GM12878 (cell line): ENCODE results near the gene DIP2A. TPM values are rescaled to one million over a fixed set of nuclear protein-coding genes. Genes with fewer than 3 reads are reported as not detected.

Source experiments
- ATAC-seq: fragments of 200-7000 bp; cut with Tn5 transposase; 3 replicates; pipeline ENCODE4 v1.9.1; 2020; ENCODE audit warnings: mild to moderate bottlenecking, moderate library complexity
- BruUV-seq: library from RNA; stranded (reverse); fragments of 400-500 nt; replicated peaks from 2 replicates; lab custom pipeline; 2021; lab: Mats Ljungman, UMichigan
- CTCF ChIA-PET: fragments of 300-600 bp; sonication (Branson Sonifier 250); formaldehyde crosslinking; extraction: SDS; loops from one replicate; lab custom pipeline; 2021; ENCODE audit warnings: inconsistent platforms; lab: Yijun Ruan, JAX
- POLR2A ChIA-PET: fragments of 350-600 bp; formaldehyde crosslinking; extraction: SDS; loops from one replicate; lab custom pipeline; 2021; ENCODE audit warnings: inconsistent platforms; lab: Charles Lee
- RAD21 ChIA-PET: fragments of 300-600 bp; sonication (Branson Sonifier 250); formaldehyde crosslinking; loops from one replicate; lab custom pipeline; 2023; ENCODE audit warnings: antibody characterized with exemption; ENCODE audit not compliant: unreplicated experiment; lab: Charles Lee
- SMC1A ChIA-PET: fragments of 300-600 bp; sonication (Branson Sonifier 250); formaldehyde crosslinking; loops from one replicate; lab custom pipeline; 2023; ENCODE audit not compliant: unreplicated experiment, uncharacterized antibody; lab: Charles Lee
- DNase-seq: peaks from one replicate; pipeline ENCODE4 v3.0.0-alpha.2; 2011; ENCODE audit warnings: low read depth, low spot score
- FAIRE-seq: peaks from 3 replicates; lab custom pipeline; 2011; peaks lifted over from hg19 to GRCh38; lab: Jason Lieb, UNC
- H2AFZ ChIP-seq: 2 replicates; pipeline ENCODE4 v1.6.0; 2011; ENCODE audit warnings: low read depth, low read length, control low read depth; ENCODE audit not compliant: control insufficient read depth
- H3K27ac ChIP-seq: 2 replicates; pipeline ENCODE4 v1.5.1; 2011; ENCODE audit warnings: control low read depth; ENCODE audit not compliant: control insufficient read depth, insufficient read depth
- H3K27me3 ChIP-seq, 2 experiments: replicated peaks in 1 of 2; 2 replicates each; pipeline versions ENCODE4 v1.6.0 to v1.6.1; 2011; ENCODE audit warnings: low read length in 1 of 2; ENCODE audit not compliant: control insufficient read depth in 2 of 2, insufficient read depth in 2 of 2
- H3K36me3 ChIP-seq, 2 experiments: 2 replicates each; pipeline ENCODE4 v1.5.1; 2011; ENCODE audit warnings: low read length in 1 of 2; ENCODE audit not compliant: control insufficient read depth in 2 of 2, insufficient read depth in 2 of 2
- H3K4me1 ChIP-seq: 2 replicates; pipeline ENCODE4 v1.6.1; 2011; ENCODE audit warnings: mild to moderate bottlenecking, low read length, moderate library complexity, mixed read lengths; ENCODE audit not compliant: control insufficient read depth, insufficient read depth
- H3K4me2 ChIP-seq: 2 replicates; pipeline ENCODE4 v1.6.0; 2011; ENCODE audit warnings: control low read depth; ENCODE audit not compliant: control insufficient read depth, insufficient read depth
- H3K4me3 ChIP-seq: fragments of 200-600 bp; sonication (generic); 2 replicates; pipeline ENCODE4 v1.5.1; 2016
- H3K79me2 ChIP-seq: 2 replicates; pipeline ENCODE4 v1.6.0; 2011; ENCODE audit warnings: low read length; ENCODE audit not compliant: control insufficient read depth, insufficient read depth
- H3K9ac ChIP-seq: 2 replicates; pipeline ENCODE4 v1.8.0; 2011; ENCODE audit warnings: low read length, control low read depth, mixed read lengths; ENCODE audit not compliant: control insufficient read depth, insufficient read depth
- H3K9me3 ChIP-seq: replicated peaks from 3 replicates; pipeline ENCODE4 v1.5.1; 2011; ENCODE audit warnings: mild to moderate bottlenecking, low read length; ENCODE audit not compliant: control insufficient read depth, insufficient read depth
- H4K20me1 ChIP-seq: 2 replicates; pipeline ENCODE4 v1.6.0; 2011; ENCODE audit not compliant: control insufficient read depth, insufficient read depth
- ATF3 ChIP-seq: IDR thresholded peaks from 2 replicates; pipeline ENCODE4 v1.6.1; 2011; ENCODE audit warnings: low read depth, mild to moderate bottlenecking, low read length, moderate library complexity, borderline replicate concordance; ENCODE audit errors: extremely low read depth
- E2F4 ChIP-seq: IDR thresholded peaks from 2 replicates; pipeline ENCODE4 v1.6.1; 2012; ENCODE audit warnings: low read depth, low read length, improper control_type of control experiment
- JUNB ChIP-seq: IDR thresholded peaks from 2 replicates; pipeline ENCODE4 v1.6.1; 2016; ENCODE audit warnings: antibody characterized with exemption, mild to moderate bottlenecking
- KDM1A ChIP-seq: fragments of 200-600 bp; sonication (generic); IDR thresholded peaks from 2 replicates; pipeline ENCODE4 v1.6.1; 2016; ENCODE audit warnings: borderline replicate concordance
- MLLT1 ChIP-seq: fragments of 450-650 bp; IDR thresholded peaks from 2 replicates; pipeline ENCODE4 v1.6.1; 2016; ENCODE audit warnings: mild to moderate bottlenecking
- MTA2 ChIP-seq: fragments of 450-650 bp; IDR thresholded peaks from 2 replicates; pipeline ENCODE4 v1.6.1; 2016; ENCODE audit warnings: low read depth, mild to moderate bottlenecking, moderate library complexity
- NFXL1 ChIP-seq: fragments of 450-650 bp; IDR thresholded peaks from 2 replicates; pipeline ENCODE4 v1.6.1; 2017; ENCODE audit warnings: antibody characterized with exemption, mild to moderate bottlenecking, borderline replicate concordance
- NR2C2 ChIP-seq: IDR thresholded peaks from 2 replicates; pipeline ENCODE4 v1.6.1; 2011; ENCODE audit warnings: borderline replicate concordance, low read depth; ENCODE audit not compliant: control insufficient read depth, insufficient read length
- PKNOX1 ChIP-seq: fragments of 450-650 bp; IDR thresholded peaks from 2 replicates; pipeline ENCODE4 v1.6.1; 2016; ENCODE audit warnings: mild to moderate bottlenecking
- RBBP5 ChIP-seq: fragments of 200-600 bp; sonication (generic); conservative IDR thresholded peaks from 2 replicates; pipeline ENCODE4 v1.6.1; 2016
- ZNF384 ChIP-seq: IDR thresholded peaks from 2 replicates; pipeline ENCODE4 v1.6.1; 2012; ENCODE audit warnings: low read depth, mild to moderate bottlenecking, low read length, improper control_type of control experiment, borderline replicate concordance
- WGBS: methylation state at CpG from one replicate; pipeline ENCODE4 v1.1.6; 2016; ENCODE audit warnings: low lambda C conversion rate; ENCODE audit not compliant: insufficient replicate concordance, insufficient coverage; ENCODE audit errors: missing lambda C conversion rate; 5-methylcytosine and 5-hydroxymethylcytosine counted together
- in situ Hi-C: fragments of 300-500 bp; cut with MboI; formaldehyde crosslinking; loops from 9 replicates; pipeline ENCODE4 v1.14.3; 2018; ENCODE audit warnings: mixed read lengths
- intact Hi-C: fragments of 100-400 bp; cut with micrococcal nuclease; formaldehyde crosslinking; loops from one replicate; pipeline ENCODE4 v1.14.2; 2022; ENCODE audit not compliant: unreplicated experiment
- polyA plus RNA-seq, 11 experiments: library from polyadenylated mRNA; depleted of rRNA in 4 of 11; unstranded in 6 of 11; stranded (reverse) in 5 of 11; fragments of >200 nt; fragmentation: Nextera tagmentation in 4 of 11; fragmentation: Illumina TruSeq in 1 of 11; extraction: Ambion mirVana in 4 of 11; extraction: Trizol in 1 of 11; gene quantifications; 1 replicate in 1 of 11; 2 replicates in 10 of 11; pipeline versions ENCODE4 v1.2.1 to v1.2.3, GENCODE V29; 2011 to 2016; ENCODE audit warnings: inconsistent platforms in 2 of 11, missing spikeins in 2 of 11, low read depth in 1 of 11
- total RNA-seq, 4 experiments: library from RNA; depleted of rRNA in 3 of 4; stranded (reverse); fragments of >200 nt in 3 of 4; fragmentation: Illumina TruSeq in 1 of 4; extraction: Trizol in 1 of 4; gene quantifications; 2 replicates each; pipeline versions ENCODE4 v1.2.1 to v1.2.3, GENCODE V29; 2013 to 2021

Gene DIP2A
- total and polyA plus RNA-seq, 10 of the 15 experiments (the other 5 are each of a cell fraction or from before 2014, with no cell fraction given) = 1.7 to 25.5 (median 12.2) TPM

- intact Hi-C loops = no loop called here
- CTCF ChIA-PET = no interaction called here
- peaks cover 2 to 22% of the 10 kb centered on the region in 2 experiments for H3K36me3 ChIP-seq
These were observed 109.9 kb downstream of the DIP2A start for GRCh38 chr21:46568562-46568961.

More at GRCh38 chr21:46568562-46568961, 109.9 kb downstream of the DIP2A start:
- ChIA-PET RAD21 (no interaction called here), POLR2A (no interaction called here), SMC1A (interaction anchor here (0.7 kb wide), 1 partner anchor 40 kb away, joined by 4 read pairs; no protein-coding TSS in a partner anchor)
- H3K4me2 ChIP-seq = no peak overlapping the region
- no peak for TF ChIP-seq JUNB
- no peak for TF ChIP-seq RBBP5
- TF ChIP-seq NFXL1 = no peak
- no peak for TF ChIP-seq NR2C2
- TF ChIP-seq PKNOX1 = no peak
- TF ChIP-seq KDM1A = no peak
- no peak for TF ChIP-seq MTA2
- TF ChIP-seq E2F4 = no peak
- no peak for TF ChIP-seq ATF3
- no peak for TF ChIP-seq ZNF384
- TF ChIP-seq MLLT1 = no peak
- H3K79me2 ChIP-seq = no peaks in the 10 kb centered on the region
- ATAC-seq (no peak), FAIRE-seq (no peak), DNase-seq (no peak)
- 100% methylated on average over 4 of the region's 4 CpGs for WGBS
- no peak overlapping the region for H2AFZ ChIP-seq
- no peaks in the 10 kb centered on the region for H3K4me1 ChIP-seq
- peaks cover 8% of the 10 kb centered on the region; the same call in 2 of the 3 replicates for H3K9me3 ChIP-seq
- in situ Hi-C loops = no loop called here
- H3K27ac ChIP-seq = no peak overlapping the region
- BruUV-seq = no TSS peak
- no peaks in the 10 kb centered on the region for H3K27me3 ChIP-seq
- no peaks in the 10 kb centered on the region for H4K20me1 ChIP-seq
- H3K4me3 ChIP-seq = no peak overlapping the region
- no peak overlapping the region for H3K9ac ChIP-seq
